Measurements from ENCODE around the gene SHROOM1.

GRCh38 chr5:132785864-132786263, 44.6 kb downstream of the SHROOM1 start:
- no peak for TF ChIP-seq CTCF (conservative IDR thresholded peaks at IDR 0.05; ENCODE audit: low read depth in 2 of 2)
- no peak for TF ChIP-seq POLR2AphosphoS5 (IDR thresholded peaks at IDR 0.05; ENCODE audit: low read depth)
